ENCODE measurements around the gene SATB2. TPM values are rescaled to one million over a fixed set of nuclear protein-coding genes. Genes with fewer than 3 reads are reported as not detected.

SATB2 gene
- total RNA-seq, 1 donor = 12.7 TPM

DNA sequence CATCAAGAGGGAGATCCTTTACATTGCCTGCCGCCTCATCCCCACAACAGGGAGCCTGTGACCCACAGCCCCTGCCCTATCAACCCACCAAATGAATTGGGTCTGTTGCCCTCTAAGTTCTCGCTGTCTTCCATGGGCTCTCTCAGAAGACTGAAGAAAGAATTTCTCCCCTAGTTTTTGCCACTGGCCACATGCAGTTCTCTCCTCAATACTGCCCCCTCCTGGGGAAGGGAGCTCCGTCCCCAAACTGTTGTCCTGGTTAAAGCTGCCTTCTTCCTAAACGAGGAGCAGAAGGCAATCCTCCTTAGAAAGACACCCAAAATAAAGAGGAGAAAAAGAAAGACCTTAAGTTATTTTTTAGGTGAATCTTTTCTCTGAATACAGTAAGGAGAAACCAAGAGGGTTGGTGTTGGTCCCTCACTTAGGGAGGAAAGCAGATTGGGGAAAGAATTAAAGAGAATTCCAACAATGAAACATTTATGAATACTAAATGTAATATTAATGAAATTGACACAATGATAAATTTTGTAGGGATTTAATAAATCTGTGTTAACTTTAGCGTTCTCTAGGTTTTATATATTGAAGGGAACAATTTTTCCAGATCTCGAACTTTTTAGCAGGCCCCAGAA lies 31.1 kb upstream of the SATB2 start:
- no peak overlapping the region for H3K4me3 ChIP-seq (ENCODE audit: low read depth, low read length)
- peak; percentile 74 for DNase-seq (ENCODE audit: low read depth)
- TF ChIP-seq, protein P1, sequence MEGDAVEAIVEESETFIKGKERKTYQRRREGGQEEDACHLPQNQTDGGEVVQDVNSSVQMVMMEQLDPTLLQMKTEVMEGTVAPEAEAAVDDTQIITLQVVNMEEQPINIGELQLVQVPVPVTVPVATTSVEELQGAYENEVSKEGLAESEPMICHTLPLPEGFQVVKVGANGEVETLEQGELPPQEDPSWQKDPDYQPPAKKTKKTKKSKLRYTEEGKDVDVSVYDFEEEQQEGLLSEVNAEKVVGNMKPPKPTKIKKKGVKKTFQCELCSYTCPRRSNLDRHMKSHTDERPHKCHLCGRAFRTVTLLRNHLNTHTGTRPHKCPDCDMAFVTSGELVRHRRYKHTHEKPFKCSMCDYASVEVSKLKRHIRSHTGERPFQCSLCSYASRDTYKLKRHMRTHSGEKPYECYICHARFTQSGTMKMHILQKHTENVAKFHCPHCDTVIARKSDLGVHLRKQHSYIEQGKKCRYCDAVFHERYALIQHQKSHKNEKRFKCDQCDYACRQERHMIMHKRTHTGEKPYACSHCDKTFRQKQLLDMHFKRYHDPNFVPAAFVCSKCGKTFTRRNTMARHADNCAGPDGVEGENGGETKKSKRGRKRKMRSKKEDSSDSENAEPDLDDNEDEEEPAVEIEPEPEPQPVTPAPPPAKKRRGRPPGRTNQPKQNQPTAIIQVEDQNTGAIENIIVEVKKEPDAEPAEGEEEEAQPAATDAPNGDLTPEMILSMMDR (IDR thresholded peaks at IDR 0.05; ENCODE audit: insufficient read depth, low read length) = peak; percentile 92

DNA sequence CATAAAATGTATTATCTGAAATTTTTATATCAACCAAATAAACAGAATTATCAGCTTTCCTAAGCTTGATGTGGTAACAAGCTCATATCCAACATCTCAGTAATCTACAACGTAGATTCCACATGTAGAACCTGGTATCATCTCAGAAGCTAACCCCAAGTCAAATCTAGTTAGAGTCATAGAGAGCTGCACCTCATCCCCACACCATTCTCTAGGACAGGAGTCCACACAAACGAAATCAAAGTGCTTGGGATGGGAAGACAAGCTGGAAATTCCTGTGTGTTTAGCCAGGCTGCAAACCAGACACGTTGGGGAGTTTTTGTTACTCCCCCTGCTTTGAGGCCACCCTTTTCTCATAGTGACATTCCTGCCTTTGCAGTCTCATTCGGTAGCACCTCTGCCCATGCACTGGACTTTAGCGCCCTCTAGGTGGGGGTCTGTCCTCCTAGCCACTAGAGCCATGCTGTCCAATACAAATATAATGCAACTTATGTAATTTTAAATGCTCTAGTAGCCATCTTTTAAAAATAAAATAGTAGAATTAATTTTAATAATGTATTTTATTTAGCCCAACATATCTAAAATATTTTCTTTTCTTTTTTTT lies 28.1 kb upstream of the SATB2 start:
- TF ChIP-seq, protein P1 (IDR thresholded peaks at IDR 0.05; ENCODE audit: insufficient read depth, low read length) = peak; percentile 89
- DNase-seq (ENCODE audit: low read depth) = peak; percentile 64
- no peak overlapping the region for H3K4me3 ChIP-seq (ENCODE audit: low read depth, low read length)

DNA sequence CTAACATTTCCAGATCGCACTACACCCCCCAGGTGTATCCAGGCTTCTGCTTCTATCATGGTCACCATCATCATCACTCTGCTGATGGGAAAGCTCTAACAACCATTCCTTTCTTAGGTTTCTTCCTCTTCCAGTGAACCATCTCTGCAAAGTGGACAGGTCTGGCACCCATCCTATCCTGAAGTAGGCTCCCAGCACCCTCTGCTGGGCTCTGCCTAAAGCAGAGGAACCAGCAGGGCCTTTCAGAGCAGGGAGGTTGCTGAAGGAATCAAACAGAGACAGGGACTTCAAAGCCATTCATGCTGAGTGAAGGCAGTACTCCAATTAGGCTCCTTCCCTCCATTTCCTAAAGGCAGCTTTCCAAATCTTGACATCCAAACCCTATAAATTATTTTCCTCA lies 27.2 kb upstream of the SATB2 start:
- TF ChIP-seq, protein P1 (IDR thresholded peaks at IDR 0.05; ENCODE audit: insufficient read depth, low read length) = peak; percentile 34
- no peak overlapping the region for H3K4me3 ChIP-seq (ENCODE audit: low read depth, low read length)
- DNase-seq (ENCODE audit: low read depth) = peak; percentile 21

DNA sequence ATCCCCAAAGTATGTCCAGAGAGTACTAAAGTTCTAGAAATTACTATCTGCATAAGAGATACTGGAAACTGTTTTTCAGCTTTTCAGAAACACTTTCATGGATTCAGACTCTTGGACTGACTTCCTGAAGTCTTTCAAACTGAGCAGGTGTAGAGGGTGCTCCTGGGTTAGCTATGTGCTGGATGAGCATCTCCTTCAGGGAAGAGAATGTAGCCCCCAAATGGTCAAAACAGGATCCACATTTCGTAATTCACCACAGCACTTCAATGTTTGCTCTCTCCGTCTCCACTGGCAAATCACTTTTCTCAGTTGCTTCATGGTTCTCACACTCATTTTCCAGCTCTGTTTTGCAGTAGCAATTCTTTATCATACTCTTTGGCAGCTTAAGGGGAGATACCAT lies 23.2 kb upstream of the SATB2 start:
- no peak for DNase-seq (ENCODE audit: low read depth)
- TF ChIP-seq, protein P1 (IDR thresholded peaks at IDR 0.05; ENCODE audit: insufficient read depth, low read length) = no peak
- no peak overlapping the region for H3K4me3 ChIP-seq (ENCODE audit: low read depth, low read length)

DNA sequence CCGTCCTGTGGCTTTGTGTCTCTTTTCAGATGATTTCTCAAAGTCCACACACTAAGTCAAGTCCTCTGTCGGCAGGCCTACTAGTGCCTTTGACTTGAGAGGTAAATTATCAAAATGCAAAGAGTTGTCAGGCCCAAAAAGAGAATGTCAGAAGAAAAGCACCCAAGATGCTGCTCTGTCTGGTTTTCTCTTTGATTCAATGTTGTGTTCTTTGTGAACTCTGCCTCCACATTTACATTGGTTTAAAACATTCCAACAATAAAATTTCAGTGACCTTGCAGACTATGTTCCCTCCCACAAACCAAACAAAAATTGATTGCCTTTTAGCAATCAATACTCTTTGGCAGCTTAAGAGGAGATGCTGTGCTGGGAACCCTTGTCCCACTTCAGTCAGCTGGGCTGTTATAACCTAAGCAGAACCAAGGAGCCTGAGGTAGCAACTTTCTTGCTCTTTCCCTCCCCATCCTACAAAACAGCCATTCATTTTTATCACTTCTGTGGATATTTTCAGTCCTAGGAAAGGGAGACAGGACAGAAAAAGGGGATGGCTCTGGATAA lies 19.6 kb upstream of the SATB2 start:
- H3K4me3 ChIP-seq (ENCODE audit: low read depth, low read length) = no peak overlapping the region
- DNase-seq (ENCODE audit: low read depth) = no peak
- TF ChIP-seq, protein P1 (IDR thresholded peaks at IDR 0.05; ENCODE audit: insufficient read depth, low read length) = no peak

DNA sequence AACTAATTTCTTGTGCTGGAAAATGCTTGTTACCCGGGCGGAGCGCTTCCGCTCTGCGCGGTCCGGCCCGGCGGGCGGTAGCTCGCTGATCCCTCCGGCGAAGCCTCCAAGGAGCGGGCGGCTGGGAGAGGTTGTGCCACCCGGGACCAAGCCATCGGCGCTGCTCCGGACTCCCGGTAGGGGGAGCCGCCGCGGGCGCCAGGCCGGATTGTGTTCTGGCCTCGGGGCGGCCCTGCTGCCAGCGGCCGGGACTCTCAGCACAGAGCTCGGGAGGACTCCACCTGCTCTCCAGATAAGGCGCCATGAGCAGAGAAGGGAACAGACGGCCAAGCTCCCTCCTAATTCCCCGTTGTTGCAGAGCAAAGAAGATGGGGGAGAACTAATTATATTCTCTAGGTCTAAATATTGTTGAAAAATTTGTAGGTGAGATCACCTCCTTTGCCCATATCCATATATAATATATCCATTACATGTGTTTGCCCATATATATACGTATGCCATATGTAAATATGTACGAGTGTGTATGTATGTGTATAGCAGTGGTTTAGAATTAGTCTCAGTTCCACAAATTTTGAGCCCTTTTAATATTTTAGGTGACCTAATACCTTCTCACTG lies 13.8 kb upstream of the SATB2 start:
- H3K4me3 ChIP-seq (ENCODE audit: low read depth, low read length) = peak overlapping the region; percentile 35
- DNase-seq (ENCODE audit: low read depth) = peak; percentile 55
- TF ChIP-seq, protein P1 (IDR thresholded peaks at IDR 0.05; ENCODE audit: insufficient read depth, low read length) = peak; percentile 82

Measured in fibroblast of the aortic adventitia (primary cell).